GM23338 (cell line): ENCODE measurements around the gene RIMOC1. TPM values are rescaled to one million over a fixed set of nuclear protein-coding genes. Genes with fewer than 3 reads are reported as not detected.

ENCODE experiments used
- ATAC-seq: fragments of 200-7000 bp; cut with Tn5 transposase; 3 replicates; pipeline ENCODE4 v1.9.1; 2020
- DNase-seq: peaks from one replicate; pipeline ENCODE4 v3.0.0-alpha.2; 2015; ENCODE audit warnings: low spot score
- H2AFZ ChIP-seq: fragments of 200-600 bp; sonication (generic); 2 replicates; pipeline ENCODE4 v1.8.0; 2016; ENCODE audit warnings: antibody characterized with exemption, mild to moderate bottlenecking, moderate library complexity
- H3F3A ChIP-seq: fragments of 200-600 bp; sonication (generic); replicated peaks from 2 replicates; pipeline ENCODE4 v1.8.0; 2017; ENCODE audit warnings: antibody characterized with exemption, mixed run types, low read depth
- H3K27ac ChIP-seq: fragments of 200-600 bp; sonication (generic); 2 replicates; pipeline ENCODE4 v1.6.1; 2016; ENCODE audit warnings: low read depth
- H3K27me3 ChIP-seq: fragments of 200-600 bp; sonication (generic); 2 replicates; pipeline ENCODE4 v1.8.0; 2016; ENCODE audit warnings: mild to moderate bottlenecking, mixed run types, moderate library complexity; ENCODE audit not compliant: insufficient read depth
- H3K36me3 ChIP-seq: fragments of 200-600 bp; sonication (generic); 2 replicates; pipeline ENCODE4 v1.8.0; 2016; ENCODE audit warnings: mild to moderate bottlenecking; ENCODE audit not compliant: insufficient read depth
- H3K4me1 ChIP-seq: fragments of 200-600 bp; sonication (generic); 2 replicates; pipeline ENCODE4 v1.8.0; 2016; ENCODE audit warnings: mild to moderate bottlenecking, moderate library complexity; ENCODE audit not compliant: insufficient read depth
- H3K4me2 ChIP-seq: fragments of 200-600 bp; sonication (generic); 2 replicates; pipeline ENCODE4 v1.7.1; 2017; ENCODE audit warnings: mixed run types
- H3K4me3 ChIP-seq: fragments of 200-600 bp; sonication (generic); 2 replicates; pipeline ENCODE4 v1.6.1; 2016; ENCODE audit warnings: mixed run types
- H3K79me2 ChIP-seq: fragments of 200-600 bp; sonication (generic); replicated peaks from 2 replicates; pipeline ENCODE4 v1.8.0; 2017; ENCODE audit warnings: mild to moderate bottlenecking; ENCODE audit not compliant: insufficient read depth
- H3K9me2 ChIP-seq: fragments of 200-600 bp; sonication (generic); 2 replicates; pipeline ENCODE4 v1.8.0; 2017; ENCODE audit not compliant: insufficient read depth
- H4K20me1 ChIP-seq: fragments of 200-600 bp; sonication (generic); replicated peaks from 2 replicates; pipeline ENCODE4 v1.8.0; 2017; ENCODE audit warnings: mild to moderate bottlenecking; ENCODE audit not compliant: insufficient read depth
- H3K27ac Mint-ChIP-seq: 2 replicates; pipeline ENCODE4 v1.8.0; 2020; ENCODE audit warnings: inconsistent platforms, mild to moderate bottlenecking, moderate library complexity, mixed read lengths
- H3K27me3 Mint-ChIP-seq: 3 replicates; pipeline ENCODE4 v1.8.0; 2022; ENCODE audit warnings: low read depth, mild to moderate bottlenecking, moderate library complexity, mixed read lengths, inconsistent platforms; ENCODE audit not compliant: insufficient read depth, poor library complexity
- H3K36me3 Mint-ChIP-seq: 3 replicates; pipeline ENCODE4 v1.8.0; 2021; ENCODE audit warnings: low read depth, mild to moderate bottlenecking, inconsistent platforms, moderate library complexity, mixed read lengths
- H3K4me1 Mint-ChIP-seq: 3 replicates; pipeline ENCODE4 v1.8.0; 2020; ENCODE audit warnings: mild to moderate bottlenecking, inconsistent platforms, mixed read lengths
- H3K4me3 Mint-ChIP-seq: 3 replicates; pipeline ENCODE4 v1.8.0; 2021; ENCODE audit warnings: moderate library complexity, mild to moderate bottlenecking, inconsistent platforms, mixed read lengths
- H3K9me3 Mint-ChIP-seq: 3 replicates; pipeline ENCODE4 v1.8.0; 2020; ENCODE audit warnings: moderate library complexity, mild to moderate bottlenecking, inconsistent platforms, mixed read lengths
- CREB1 ChIP-seq: fragments of 250-450 bp; sonication (Bioruptor Pico); IDR thresholded peaks from 2 replicates; pipeline ENCODE4 v1.5.0; 2020; ENCODE audit warnings: low read depth, mild to moderate bottlenecking, moderate library complexity
- EZH2 ChIP-seq: fragments of 200-600 bp; sonication (generic); IDR thresholded peaks from one replicate; pipeline ENCODE4 v1.8.0; 2017; ENCODE audit warnings: antibody characterized with exemption, mild to moderate bottlenecking, low read depth; ENCODE audit not compliant: unreplicated experiment
- EZH2phosphoT487 ChIP-seq: fragments of 200-600 bp; sonication (generic); IDR thresholded peaks from one replicate; pipeline ENCODE4 v1.8.1; 2018; ENCODE audit warnings: antibody characterized with exemption; ENCODE audit not compliant: unreplicated experiment
- JUNB ChIP-seq: IDR thresholded peaks from one replicate; pipeline ENCODE4 v1.6.1; 2016; ENCODE audit warnings: antibody characterized with exemption; ENCODE audit not compliant: unreplicated experiment
- NANOG ChIP-seq: IDR thresholded peaks from 2 replicates; pipeline ENCODE4 v1.6.1; 2016; ENCODE audit warnings: antibody characterized with exemption, borderline replicate concordance
- POLR2AphosphoS5 ChIP-seq: IDR thresholded peaks from 2 replicates; pipeline ENCODE4 v1.6.1; 2016; ENCODE audit warnings: antibody characterized with exemption, low read depth
- REST ChIP-seq: IDR thresholded peaks from one replicate; pipeline ENCODE4 v1.6.1; 2018; ENCODE audit warnings: antibody characterized with exemption; ENCODE audit not compliant: unreplicated experiment
- STAT1 ChIP-seq: IDR thresholded peaks from one replicate; pipeline ENCODE4 v1.6.1; 2016; ENCODE audit warnings: antibody characterized with exemption; ENCODE audit not compliant: unreplicated experiment
- ZNF114 ChIP-seq: fragments of 250-450 bp; sonication (Bioruptor Pico); IDR thresholded peaks from 2 replicates; pipeline ENCODE4 v1.5.0; 2020; ENCODE audit warnings: mild to moderate bottlenecking, moderate library complexity
- ZNF462 ChIP-seq: fragments of 250-450 bp; sonication (Bioruptor Pico); IDR thresholded peaks from 2 replicates; pipeline ENCODE4 v1.5.0; 2020; ENCODE audit warnings: mild to moderate bottlenecking, moderate library complexity
- polyA plus RNA-seq: library from polyadenylated mRNA; unstranded; fragments of >200 nt; fragmentation: Nextera tagmentation; extraction: Ambion mirVana; gene quantifications from 2 replicates; pipeline ENCODE4 v1.2.1, GENCODE V29; 2016
- total RNA-seq: library from RNA; depleted of rRNA; stranded (reverse); fragments of >200 nt; shearing (Covaris generic); gene quantifications from 2 replicates; pipeline ENCODE4 v1.2.3, GENCODE V29; 2014
- TF ChIP-seq, protein P1 (sequence below): IDR thresholded peaks from 2 replicates; pipeline ENCODE4 v1.6.1; 2016; ENCODE audit warnings: antibody characterized with exemption
- TF ChIP-seq, protein P2 (sequence below), 2 experiments: fragments of 200-600 bp in 1 of 2; sonication (generic) in 1 of 2; conservative IDR thresholded peaks; 2 replicates each; pipeline versions ENCODE4 v1.5.1 to v1.6.1; 2016 to 2017; ENCODE audit warnings: antibody characterized with exemption in 2 of 2, low read depth in 2 of 2, mild to moderate bottlenecking in 2 of 2, moderate library complexity in 1 of 2

RIMOC1 gene
- total and polyA plus RNA-seq, 2 experiments from 2014 or later, result 26.4 to 30.3 TPM

- TF ChIP-seq, protein P1, sequence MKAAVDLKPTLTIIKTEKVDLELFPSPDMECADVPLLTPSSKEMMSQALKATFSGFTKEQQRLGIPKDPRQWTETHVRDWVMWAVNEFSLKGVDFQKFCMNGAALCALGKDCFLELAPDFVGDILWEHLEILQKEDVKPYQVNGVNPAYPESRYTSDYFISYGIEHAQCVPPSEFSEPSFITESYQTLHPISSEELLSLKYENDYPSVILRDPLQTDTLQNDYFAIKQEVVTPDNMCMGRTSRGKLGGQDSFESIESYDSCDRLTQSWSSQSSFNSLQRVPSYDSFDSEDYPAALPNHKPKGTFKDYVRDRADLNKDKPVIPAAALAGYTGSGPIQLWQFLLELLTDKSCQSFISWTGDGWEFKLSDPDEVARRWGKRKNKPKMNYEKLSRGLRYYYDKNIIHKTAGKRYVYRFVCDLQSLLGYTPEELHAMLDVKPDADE, result no peak
- TF ChIP-seq ZNF114 (CRISPR knock-in tag), result no peak
- TF ChIP-seq NANOG, result no peak
Observed at GRCh38 chr5:41858890-41859289, 45.3 kb upstream of the RIMOC1 start (continued).

DNA sequence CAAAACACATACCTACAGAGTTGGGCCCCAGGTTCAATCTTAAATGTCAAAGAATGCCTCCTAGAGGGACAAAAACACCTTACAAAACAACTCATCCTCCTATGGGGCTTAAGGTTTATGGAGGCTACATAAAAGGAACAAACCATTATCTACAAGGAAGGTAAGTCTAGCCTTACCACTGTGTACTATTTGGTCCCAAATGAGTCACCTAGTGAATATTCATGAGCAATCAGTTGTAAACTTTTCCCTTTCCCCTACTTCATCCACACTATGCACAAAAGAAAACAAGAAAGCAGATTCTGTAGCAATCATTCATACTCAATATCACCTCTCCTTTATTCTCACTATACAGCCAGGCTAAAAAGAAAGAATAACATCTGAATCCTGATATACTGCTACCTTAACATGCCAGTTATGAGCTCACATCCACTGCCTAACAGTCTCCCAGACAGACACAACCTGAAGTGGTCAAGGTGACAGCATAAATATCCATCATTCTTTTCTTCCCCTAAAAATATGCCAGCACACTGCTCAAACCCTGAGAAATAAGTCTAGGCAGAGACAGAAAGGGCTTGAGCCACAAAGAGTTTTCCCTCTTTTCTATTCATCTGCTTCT, 40.2 kb upstream of the RIMOC1 start:
- DNase-seq (no peak), ATAC-seq (no peak)
- Mint-ChIP-seq H3K4me1 (peaks cover 7% of the 10 kb centered on the region; the same call in 2 of the 3 replicates), H3K36me3 (peaks cover 11% of the 10 kb centered on the region; the same call in 2 of the 3 replicates), H3K27ac (no peak overlapping the region), H3K27me3 (peaks cover under 1% of the 10 kb centered on the region), H3K4me3 (no peak overlapping the region), H3K9me3 (no peaks in the 10 kb centered on the region)
- no peak overlapping the region for H3K4me2 ChIP-seq
- no peak overlapping the region for H3K4me3 ChIP-seq
- peaks cover 5% of the 10 kb centered on the region for H3K27me3 ChIP-seq
- no peaks in the 10 kb centered on the region; the same call in none of the 2 replicates for H4K20me1 ChIP-seq
- no peaks in the 10 kb centered on the region for H3F3A ChIP-seq
- 0 out of 2 replicates have a peak, but pooled peaks cover 3% of the 10 kb centered on the region for H3K4me1 ChIP-seq
- H3K27ac ChIP-seq, result no peak overlapping the region
- H3K79me2 ChIP-seq, result peaks cover 43% of the 10 kb centered on the region
- H2AFZ ChIP-seq, result no peak overlapping the region
- no peaks in the 10 kb centered on the region for H3K9me2 ChIP-seq
- H3K36me3 ChIP-seq, result 0 out of 2 replicates have a peak, but pooled peaks cover 7% of the 10 kb centered on the region
- TF ChIP-seq POLR2AphosphoS5, result no peak
- TF ChIP-seq STAT1, result no peak
- no peak for TF ChIP-seq EZH2
- TF ChIP-seq ZNF114 (CRISPR knock-in tag), result no peak
- TF ChIP-seq NANOG, result no peak
- TF ChIP-seq REST, result no peak
- TF ChIP-seq JUNB, result no peak
- TF ChIP-seq ZNF462 (CRISPR knock-in tag), result no peak
- TF ChIP-seq EZH2phosphoT487, result no peak
- no peak for TF ChIP-seq CREB1 (CRISPR knock-in tag)
- TF ChIP-seq, protein P2, sequence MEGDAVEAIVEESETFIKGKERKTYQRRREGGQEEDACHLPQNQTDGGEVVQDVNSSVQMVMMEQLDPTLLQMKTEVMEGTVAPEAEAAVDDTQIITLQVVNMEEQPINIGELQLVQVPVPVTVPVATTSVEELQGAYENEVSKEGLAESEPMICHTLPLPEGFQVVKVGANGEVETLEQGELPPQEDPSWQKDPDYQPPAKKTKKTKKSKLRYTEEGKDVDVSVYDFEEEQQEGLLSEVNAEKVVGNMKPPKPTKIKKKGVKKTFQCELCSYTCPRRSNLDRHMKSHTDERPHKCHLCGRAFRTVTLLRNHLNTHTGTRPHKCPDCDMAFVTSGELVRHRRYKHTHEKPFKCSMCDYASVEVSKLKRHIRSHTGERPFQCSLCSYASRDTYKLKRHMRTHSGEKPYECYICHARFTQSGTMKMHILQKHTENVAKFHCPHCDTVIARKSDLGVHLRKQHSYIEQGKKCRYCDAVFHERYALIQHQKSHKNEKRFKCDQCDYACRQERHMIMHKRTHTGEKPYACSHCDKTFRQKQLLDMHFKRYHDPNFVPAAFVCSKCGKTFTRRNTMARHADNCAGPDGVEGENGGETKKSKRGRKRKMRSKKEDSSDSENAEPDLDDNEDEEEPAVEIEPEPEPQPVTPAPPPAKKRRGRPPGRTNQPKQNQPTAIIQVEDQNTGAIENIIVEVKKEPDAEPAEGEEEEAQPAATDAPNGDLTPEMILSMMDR (conservative IDR thresholded peaks at IDR 0.05; ENCODE audit: low read depth in 2 of 2), result no peak
